GM12865 (cell line): ENCODE measurements around the gene ATP8B2.

ENCODE experiments used
- DNase-seq: peaks from one replicate; pipeline ENCODE4 v3.0.0; 2010; ENCODE audit warnings: low read depth
- H3K4me3 ChIP-seq: 2 replicates; pipeline ENCODE4 v1.5.1; 2011; ENCODE audit warnings: mild to moderate bottlenecking, low read depth, low read length, control low read depth
- TF ChIP-seq, protein P1 (sequence below): IDR thresholded peaks from 2 replicates; pipeline ENCODE4 v1.5.1; 2011; ENCODE audit warnings: low read length, control low read depth, low read depth, inconsistent platforms; ENCODE audit not compliant: insufficient read depth; ENCODE audit errors: missing control alignments

Gene ATP8B2

DNA sequence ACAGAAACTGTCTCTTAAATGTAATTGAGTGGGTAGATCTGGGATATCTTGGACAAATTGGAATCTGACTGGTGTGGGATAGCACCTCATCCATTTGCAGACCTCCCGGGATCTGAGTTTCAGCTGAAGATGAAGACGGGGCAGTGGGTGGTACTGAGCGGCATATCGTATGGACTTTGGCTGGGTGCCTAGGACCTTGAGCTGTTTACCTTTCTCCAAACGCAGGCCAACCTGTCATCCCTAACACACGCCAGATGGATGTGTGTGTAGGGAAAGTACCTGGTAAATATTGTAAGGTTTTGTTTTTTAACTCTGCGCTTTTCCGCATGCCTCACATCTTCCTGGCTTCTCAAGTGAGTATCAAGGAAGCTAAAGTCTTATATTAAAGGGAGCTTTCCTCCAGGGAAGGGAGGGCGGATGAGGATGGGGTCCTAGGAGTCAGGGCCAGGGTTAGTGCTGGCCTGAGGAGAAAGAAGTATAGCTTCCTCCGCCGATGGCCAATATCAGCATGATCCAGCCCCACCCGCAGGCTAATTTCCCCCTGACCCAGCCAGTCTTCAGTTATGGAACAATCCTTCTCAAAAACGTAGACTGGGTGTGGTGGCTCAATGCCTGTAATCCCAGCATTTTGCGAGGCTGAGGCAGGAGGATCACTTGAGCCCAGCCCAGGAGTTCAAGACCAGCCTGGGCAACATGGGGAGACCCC lies 26.2 kb downstream of the ATP8B2 start:
- no peak for DNase-seq
- H3K4me3 ChIP-seq: no peak overlapping the region
- TF ChIP-seq, protein P1, sequence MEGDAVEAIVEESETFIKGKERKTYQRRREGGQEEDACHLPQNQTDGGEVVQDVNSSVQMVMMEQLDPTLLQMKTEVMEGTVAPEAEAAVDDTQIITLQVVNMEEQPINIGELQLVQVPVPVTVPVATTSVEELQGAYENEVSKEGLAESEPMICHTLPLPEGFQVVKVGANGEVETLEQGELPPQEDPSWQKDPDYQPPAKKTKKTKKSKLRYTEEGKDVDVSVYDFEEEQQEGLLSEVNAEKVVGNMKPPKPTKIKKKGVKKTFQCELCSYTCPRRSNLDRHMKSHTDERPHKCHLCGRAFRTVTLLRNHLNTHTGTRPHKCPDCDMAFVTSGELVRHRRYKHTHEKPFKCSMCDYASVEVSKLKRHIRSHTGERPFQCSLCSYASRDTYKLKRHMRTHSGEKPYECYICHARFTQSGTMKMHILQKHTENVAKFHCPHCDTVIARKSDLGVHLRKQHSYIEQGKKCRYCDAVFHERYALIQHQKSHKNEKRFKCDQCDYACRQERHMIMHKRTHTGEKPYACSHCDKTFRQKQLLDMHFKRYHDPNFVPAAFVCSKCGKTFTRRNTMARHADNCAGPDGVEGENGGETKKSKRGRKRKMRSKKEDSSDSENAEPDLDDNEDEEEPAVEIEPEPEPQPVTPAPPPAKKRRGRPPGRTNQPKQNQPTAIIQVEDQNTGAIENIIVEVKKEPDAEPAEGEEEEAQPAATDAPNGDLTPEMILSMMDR: no peak

DNA sequence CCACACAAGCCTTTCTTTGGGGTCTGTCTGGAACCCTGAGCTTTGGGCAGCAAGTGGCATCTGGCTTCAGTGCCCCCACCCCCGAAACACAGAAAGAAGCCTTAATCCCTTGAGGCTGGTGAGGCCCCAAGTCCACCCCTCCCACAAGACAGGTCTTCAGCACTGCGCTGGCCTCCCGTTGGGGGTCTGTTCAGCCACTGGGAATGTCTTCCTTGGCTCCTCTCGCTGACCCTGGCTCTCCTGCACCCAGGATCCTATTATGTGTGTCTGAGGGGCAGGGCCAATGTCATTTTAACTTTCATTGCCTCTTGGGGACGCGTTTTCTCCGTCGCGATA lies 26.9 kb downstream of the ATP8B2 start:
- TF ChIP-seq, protein P1: no peak
- H3K4me3 ChIP-seq: no peak overlapping the region
- DNase-seq: no peak

DNA sequence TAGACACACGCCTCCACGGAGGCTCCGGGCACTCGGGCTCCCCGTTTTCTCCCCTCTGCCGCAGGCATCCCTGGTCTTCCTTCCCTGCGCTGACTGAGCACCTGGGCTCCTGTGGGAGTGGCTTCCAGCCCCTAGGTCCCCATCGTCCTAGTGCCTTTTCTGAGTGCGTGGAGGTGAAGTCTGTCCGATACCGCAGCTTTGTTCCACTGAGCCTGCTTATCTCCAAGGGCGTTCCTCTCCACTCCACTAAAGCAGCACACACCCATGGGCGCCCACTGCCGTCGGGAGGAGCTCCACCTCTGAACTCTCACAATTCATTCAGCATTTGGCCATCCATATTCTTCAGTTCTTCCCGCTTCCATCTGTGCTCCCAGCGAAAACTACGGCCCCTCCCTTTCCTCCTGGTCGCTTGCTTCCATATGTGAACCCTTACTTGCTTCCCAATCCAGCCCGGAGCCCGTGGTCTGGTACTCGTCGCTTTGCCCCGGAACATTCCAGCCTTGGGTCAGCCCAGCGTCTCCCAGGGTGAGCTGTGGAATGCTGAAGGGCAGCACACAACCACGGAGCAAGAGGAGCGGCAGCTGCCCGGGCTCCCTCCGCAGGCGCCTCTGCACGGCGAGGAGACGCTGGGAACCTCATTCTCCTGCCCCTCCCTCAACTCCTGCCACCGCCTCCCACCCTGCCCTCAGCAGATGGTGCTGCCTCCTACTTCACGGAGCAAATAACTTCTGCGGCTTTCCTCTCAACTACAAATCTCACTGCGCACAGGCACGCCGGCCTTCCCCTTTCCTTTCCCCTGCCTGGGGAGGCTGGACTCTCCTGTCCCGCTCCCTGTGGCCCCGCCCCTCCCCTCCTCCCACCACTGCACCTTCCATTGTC lies 27.5 kb downstream of the ATP8B2 start:
- peak; percentile 43 for DNase-seq
- H3K4me3 ChIP-seq: peak overlapping the region; percentile 33
- TF ChIP-seq, protein P1: no peak

DNA sequence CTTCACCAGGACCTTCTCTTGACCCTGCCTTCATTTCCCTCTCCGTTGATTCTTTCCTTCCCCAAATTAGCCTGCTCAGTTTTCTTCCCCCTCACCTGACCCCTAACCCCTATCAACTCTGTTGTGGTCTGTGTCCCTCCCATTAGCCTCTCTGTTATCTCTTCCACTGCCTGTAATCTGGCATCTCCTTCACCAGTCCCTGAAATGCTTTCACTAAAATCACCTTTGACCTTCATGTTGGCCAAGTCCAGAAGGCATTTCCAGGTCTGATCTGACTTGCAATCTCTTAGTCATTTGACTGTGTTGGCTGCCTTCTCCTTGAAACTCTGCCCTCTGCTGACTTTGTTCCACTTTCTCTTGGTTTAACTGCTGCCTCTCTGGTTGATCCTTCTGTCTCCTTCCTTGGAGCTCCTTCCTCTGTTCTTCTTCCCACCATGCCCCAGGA lies 28.2 kb downstream of the ATP8B2 start:
- no peak overlapping the region for H3K4me3 ChIP-seq
- TF ChIP-seq, protein P1: peak; percentile 34
- DNase-seq: peak; percentile 48

DNA sequence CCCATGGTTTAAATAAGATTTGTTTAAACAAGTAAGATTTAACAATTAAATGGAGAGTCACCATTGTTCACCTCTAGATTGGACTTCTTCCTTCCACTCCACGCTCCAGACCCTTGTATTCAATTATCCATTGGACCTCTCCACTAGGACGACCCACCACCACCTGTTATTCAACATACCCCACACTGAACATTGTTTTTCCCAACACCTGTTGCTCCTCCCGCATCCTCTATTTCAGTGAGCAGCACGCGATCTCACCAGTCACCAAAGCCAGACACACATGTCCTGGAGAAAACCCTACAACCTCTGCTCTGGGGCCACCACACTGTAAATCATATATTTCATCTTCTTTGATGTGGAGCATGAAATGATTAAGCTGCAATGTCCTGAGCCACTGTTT lies 28.6 kb downstream of the ATP8B2 start:
- no peak overlapping the region for H3K4me3 ChIP-seq
- no peak for DNase-seq
- TF ChIP-seq, protein P1: no peak

DNA sequence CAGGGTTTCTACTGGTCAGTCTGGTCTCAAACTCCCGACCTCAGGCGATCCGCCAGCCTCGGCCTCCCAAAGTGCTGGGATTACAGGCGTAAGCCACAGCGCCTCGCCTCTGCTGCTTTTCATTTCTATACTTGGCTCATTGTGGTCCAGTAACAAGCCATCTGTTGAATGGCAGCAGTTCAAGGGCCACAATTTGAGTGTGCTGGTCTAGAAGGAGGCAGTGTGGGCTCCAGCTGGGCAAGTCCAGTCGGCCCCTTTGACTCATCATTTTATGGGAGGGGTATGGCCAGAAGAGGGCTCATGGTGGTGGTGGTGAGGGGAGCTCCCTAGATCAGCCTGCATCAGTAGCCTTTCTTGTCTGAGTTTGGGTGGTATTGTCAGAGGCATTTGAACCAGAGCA lies 33.2 kb downstream of the ATP8B2 start:
- TF ChIP-seq, protein P1: no peak
- no peak for DNase-seq
- H3K4me3 ChIP-seq: no peak overlapping the region
